Kidney (tissue), 14 donors: ENCODE data around the gene KLF6. TPM values are rescaled to one million over a fixed set of nuclear protein-coding genes. Genes with fewer than 3 reads are reported as not detected.

Source experiments
- DNase-seq, 5 donors: peaks; one replicate each; pipeline ENCODE4 v3.0.0-alpha.2; 2013 to 2020
- FAIRE-seq: peaks from 2 replicates; lab custom pipeline; 2012; peaks lifted over from hg19 to GRCh38; lab: Jason Lieb, UNC
- H3K27ac ChIP-seq, 2 donors: one replicate each; pipeline ENCODE4 v1.7.0; 2013; ENCODE audit warnings: low read depth in 2 of 2, low read length in 2 of 2, inconsistent platforms in 1 of 2
- H3K27me3 ChIP-seq: one replicate; pipeline ENCODE4 v1.7.1; 2013; ENCODE audit warnings: low read length, inconsistent platforms; ENCODE audit not compliant: control insufficient read depth, insufficient read depth
- H3K36me3 ChIP-seq, 3 donors: one replicate each; pipeline versions ENCODE4 v1.7.0 to v1.7.1; 2013; ENCODE audit warnings: low read length in 3 of 3, control low read depth in 1 of 3, inconsistent platforms in 1 of 3; ENCODE audit not compliant: insufficient read depth in 3 of 3, control insufficient read depth in 2 of 3
- H3K4me1 ChIP-seq, 3 donors: one replicate each; pipeline versions ENCODE4 v1.7.0 to v1.7.1; 2013; ENCODE audit warnings: low read length in 3 of 3, inconsistent platforms in 1 of 3, low read depth in 1 of 3; ENCODE audit not compliant: control insufficient read depth in 2 of 3, insufficient read depth in 2 of 3
- H3K4me3 ChIP-seq, 3 donors: one replicate each; pipeline versions ENCODE4 v1.7.0 to v1.8.1; 2013; ENCODE audit warnings: low read length in 3 of 3, control low read depth in 1 of 3, inconsistent platforms in 1 of 3
- H3K9ac ChIP-seq, 3 donors: one replicate each; pipeline versions ENCODE4 v1.7.0 to v1.7.1; 2013; ENCODE audit warnings: low read length in 3 of 3, control low read depth in 1 of 3, inconsistent platforms in 1 of 3
- H3K9me3 ChIP-seq, 3 donors: one replicate each; pipeline versions ENCODE4 v1.7.0 to v1.7.1; 2013; ENCODE audit warnings: low read length in 3 of 3, control low read depth in 1 of 3, inconsistent platforms in 1 of 3; ENCODE audit not compliant: control insufficient read depth in 2 of 3, insufficient read depth in 1 of 3
- CTCF ChIP-seq: IDR thresholded peaks from 3 replicates; pipeline ENCODE4 v1.5.1; 2012; ENCODE audit warnings: mild to moderate bottlenecking, moderate library complexity, borderline replicate concordance; ENCODE audit not compliant: insufficient read depth; ENCODE audit errors: extremely low read depth
- intact Hi-C: fragments of 100-400 bp; cut with DNase I; formaldehyde crosslinking; loops from one replicate; pipeline ENCODE4 v1.11.1; 2022
- polyA plus RNA-seq: library from polyadenylated mRNA; stranded (reverse); fragments of 350-450 nt; fragmentation: Illumina TruSeq; extraction: RNeasy Lipid Tissue Mini Kit (QIAGEN cat#74804); gene quantifications from one replicate; pipeline ENCODE4 v1.2.3, GENCODE V29; 2014; ENCODE audit warnings: low read depth, low replicate concordance; ENCODE audit not compliant: insufficient read depth
- total RNA-seq: library from RNA; stranded (reverse); fragmentation: NEBNext Ultra II Directional; extraction: Animal tissue kit (Norgen Biotek cat#: 25700); gene quantifications from one replicate; pipeline ENCODE4 v1.2.1, GENCODE V29; 2021
- donor health status: control.
- donor health status: control.
- donor health status: control.
- donor health status: control.
- donor health status: control.
- donor health status: DM: yes; HTN: yes; CAD: no.
- donor health status: Normal renal cell carcinoma (clear cell type).

The KLF6 gene
- total and polyA plus RNA-seq, 2 donors from 2014 or later: 27.8 to 230 TPM

DNA sequence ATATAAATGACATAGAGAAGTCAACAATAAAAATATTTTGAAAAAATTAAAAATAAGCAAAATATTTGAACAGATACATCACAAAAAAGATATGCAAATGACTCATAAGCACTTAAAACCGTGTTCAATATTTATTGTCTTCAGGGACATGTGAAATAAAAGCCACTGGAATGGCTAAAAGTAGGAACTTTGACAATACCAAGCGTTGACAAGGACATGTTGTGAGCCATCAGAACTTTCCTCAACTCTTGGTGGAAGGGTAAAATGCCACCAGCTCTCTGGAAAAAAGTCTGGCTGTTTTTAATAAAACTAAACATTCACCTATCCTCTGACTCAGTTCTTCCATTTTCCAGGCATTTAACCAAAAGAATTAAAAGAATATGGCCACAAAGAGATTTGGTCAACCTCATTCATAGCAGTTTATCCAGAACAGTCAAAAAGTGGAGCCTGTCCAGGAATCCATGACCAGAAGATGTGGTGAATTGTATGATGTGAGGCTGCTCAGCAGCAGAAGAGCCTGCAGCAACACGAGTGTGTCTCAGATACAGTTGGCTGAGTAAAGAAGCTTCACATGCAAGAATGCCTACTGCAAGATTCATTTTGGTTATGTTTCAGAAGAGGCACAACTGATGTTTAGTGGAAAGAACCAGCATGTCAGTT lies 7.1 kb upstream of the KLF6 start:
- Histone ChIP-seq H3K36me3 (peaks cover 0 to 13% (median 0%) of the 10 kb centered on the region in 3 donors), H3K4me1 (peaks cover 0 to 5% (median 0%) of the 10 kb centered on the region in 3 donors), H3K27ac (no peak overlapping the region), H3K9me3 (peaks cover 0 to 22% (median 0%) of the 10 kb centered on the region in 3 donors), H3K9ac (no peak overlapping the region), H3K27me3 (no peaks in the 10 kb centered on the region), H3K4me3 (no peak overlapping the region)
- no peak for DNase-seq
- no peak for TF ChIP-seq CTCF
- intact Hi-C loops: no loop called here
- FAIRE-seq: no peak

- no peak for DNase-seq
- Histone ChIP-seq H3K4me1 (peaks cover 0 to 5% (median 0%) of the 10 kb centered on the region in 3 donors), H3K36me3 (peaks cover 0 to 13% (median 0%) of the 10 kb centered on the region in 3 donors), H3K27me3 (no peaks in the 10 kb centered on the region), H3K27ac (no peak overlapping the region), H3K9me3 (peaks cover 0 to 22% (median 0%) of the 10 kb centered on the region in 3 donors), H3K9ac (no peak overlapping the region), H3K4me3 (no peak overlapping the region)
- intact Hi-C loops: no loop called here
- no peak for TF ChIP-seq CTCF
- no peak for FAIRE-seq
These were observed 5.8 kb upstream of the KLF6 start for GRCh38 chr10:3790858-3791257.

DNA sequence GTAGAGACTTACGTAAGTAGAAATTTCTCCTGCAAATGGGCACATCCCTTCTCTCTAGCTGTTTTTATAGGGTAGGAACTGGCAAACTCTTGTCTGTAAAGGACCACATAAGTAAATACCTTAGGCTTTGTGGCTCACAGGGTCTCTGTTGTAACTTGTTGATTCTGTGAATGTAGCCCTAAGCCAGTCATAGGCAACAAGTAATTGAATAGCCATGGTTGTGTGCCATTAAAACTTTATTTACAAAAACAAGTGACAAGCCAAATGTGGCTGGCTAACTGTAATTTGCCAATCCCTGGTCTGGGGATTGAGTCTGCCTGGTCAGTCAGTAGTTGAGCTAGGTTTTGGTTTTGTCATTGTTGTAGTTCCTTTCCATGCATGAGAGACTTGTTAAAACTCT lies 5.3 kb upstream of the KLF6 start:
- Histone ChIP-seq H3K4me1 (peaks cover 0 to 5% (median 0%) of the 10 kb centered on the region in 3 donors), H3K9ac (no peak overlapping the region), H3K27me3 (no peaks in the 10 kb centered on the region), H3K36me3 (peaks cover 0 to 13% (median 0%) of the 10 kb centered on the region in 3 donors), H3K27ac (no peak overlapping the region), H3K9me3 (peaks cover 0 to 22% (median 0%) of the 10 kb centered on the region in 3 donors), H3K4me3 (peak overlapping the region in 1 of 3 donors; percentile 39)
- intact Hi-C loops: no loop called here
- TF ChIP-seq CTCF: no peak
- DNase-seq (no peak), FAIRE-seq (no peak)
